ENCODE data around the gene FAAP20.

The FAAP20 gene

DNA sequence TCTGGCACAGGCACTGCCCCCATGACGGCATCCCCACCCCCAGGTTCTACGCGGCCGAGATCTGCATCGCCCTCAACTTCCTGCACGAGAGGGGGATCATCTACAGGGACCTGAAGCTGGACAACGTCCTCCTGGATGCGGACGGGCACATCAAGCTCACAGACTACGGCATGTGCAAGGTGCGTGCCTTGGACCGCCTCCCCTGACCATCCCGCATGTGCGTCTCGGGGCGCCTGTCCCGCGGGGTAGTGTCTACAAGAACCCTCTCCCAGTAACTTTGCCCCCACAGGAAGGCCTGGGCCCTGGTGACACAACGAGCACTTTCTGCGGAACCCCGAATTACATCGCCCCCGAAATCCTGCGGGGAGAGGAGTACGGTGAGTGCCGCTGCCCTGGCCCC is 22.6 kb downstream of the FAAP20 start:
- no peak for DNase-seq (ENCODE audit: low read depth)
- H3K4me3 ChIP-seq (ENCODE audit: control insufficient read depth, low read depth, low read length) = no peak overlapping the region
- TF ChIP-seq, protein P1, sequence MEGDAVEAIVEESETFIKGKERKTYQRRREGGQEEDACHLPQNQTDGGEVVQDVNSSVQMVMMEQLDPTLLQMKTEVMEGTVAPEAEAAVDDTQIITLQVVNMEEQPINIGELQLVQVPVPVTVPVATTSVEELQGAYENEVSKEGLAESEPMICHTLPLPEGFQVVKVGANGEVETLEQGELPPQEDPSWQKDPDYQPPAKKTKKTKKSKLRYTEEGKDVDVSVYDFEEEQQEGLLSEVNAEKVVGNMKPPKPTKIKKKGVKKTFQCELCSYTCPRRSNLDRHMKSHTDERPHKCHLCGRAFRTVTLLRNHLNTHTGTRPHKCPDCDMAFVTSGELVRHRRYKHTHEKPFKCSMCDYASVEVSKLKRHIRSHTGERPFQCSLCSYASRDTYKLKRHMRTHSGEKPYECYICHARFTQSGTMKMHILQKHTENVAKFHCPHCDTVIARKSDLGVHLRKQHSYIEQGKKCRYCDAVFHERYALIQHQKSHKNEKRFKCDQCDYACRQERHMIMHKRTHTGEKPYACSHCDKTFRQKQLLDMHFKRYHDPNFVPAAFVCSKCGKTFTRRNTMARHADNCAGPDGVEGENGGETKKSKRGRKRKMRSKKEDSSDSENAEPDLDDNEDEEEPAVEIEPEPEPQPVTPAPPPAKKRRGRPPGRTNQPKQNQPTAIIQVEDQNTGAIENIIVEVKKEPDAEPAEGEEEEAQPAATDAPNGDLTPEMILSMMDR (conservative IDR thresholded peaks at IDR 0.05; ENCODE audit: control insufficient read depth, insufficient read depth, low read depth, low read length) = no peak

DNA sequence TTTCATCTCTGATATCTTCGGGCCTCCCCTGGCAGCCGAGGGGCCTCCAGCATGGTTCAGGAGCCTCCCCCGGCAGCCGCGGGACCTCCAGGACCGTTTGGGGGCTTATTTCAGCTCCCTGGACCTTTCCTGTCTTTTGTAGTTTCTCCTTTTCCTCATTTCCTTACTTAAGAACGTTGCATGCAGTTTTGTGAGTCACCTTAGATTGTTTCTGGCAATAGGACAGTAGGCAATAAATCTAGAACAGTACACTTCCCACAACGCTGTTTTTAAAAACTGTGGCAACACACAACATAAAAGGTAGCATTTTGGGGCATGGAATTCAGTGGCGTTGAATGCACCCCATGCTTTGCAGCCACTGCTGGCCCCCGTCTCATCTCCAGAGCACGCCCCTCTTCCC is 24.4 kb downstream of the FAAP20 start:
- peak; percentile 71 for DNase-seq (ENCODE audit: low read depth)
- TF ChIP-seq, protein P1 (conservative IDR thresholded peaks at IDR 0.05; ENCODE audit: control insufficient read depth, insufficient read depth, low read depth, low read length) = no peak
- no peak overlapping the region for H3K4me3 ChIP-seq (ENCODE audit: control insufficient read depth, low read depth, low read length)

DNA sequence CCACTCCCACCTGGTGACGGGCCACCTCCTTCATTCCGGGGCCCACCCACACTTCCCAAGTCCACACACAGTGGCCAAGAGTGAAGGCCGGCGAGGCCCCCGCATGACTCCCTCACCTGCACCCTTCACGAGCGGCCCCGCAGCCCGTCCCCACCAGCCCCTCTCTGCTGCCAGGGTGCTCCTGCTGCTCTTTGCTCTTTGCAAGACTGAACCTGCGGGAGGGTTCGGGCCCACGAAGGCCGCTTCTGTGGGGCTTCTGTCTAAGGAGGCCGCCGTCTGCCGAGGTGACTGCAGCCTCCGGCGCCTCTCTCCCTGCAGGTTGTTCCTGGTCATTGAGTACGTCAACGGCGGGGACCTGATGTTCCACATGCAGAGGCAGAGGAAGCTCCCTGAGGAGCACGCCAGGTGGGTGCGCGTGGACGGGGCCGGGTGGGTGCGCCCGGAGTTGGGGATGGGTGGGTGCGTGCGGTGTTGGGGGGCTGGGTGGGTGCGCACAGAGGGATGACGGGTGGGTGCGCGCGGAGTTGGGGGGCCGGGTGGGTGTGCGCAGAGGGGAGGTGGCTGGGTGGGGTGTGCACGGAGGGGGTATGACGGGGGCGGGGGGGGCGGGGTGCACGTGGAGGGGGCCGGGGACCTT is 25.3 kb downstream of the FAAP20 start:
- H3K4me3 ChIP-seq (ENCODE audit: control insufficient read depth, low read depth, low read length) = no peak overlapping the region
- no peak for DNase-seq (ENCODE audit: low read depth)
- TF ChIP-seq, protein P1 (conservative IDR thresholded peaks at IDR 0.05; ENCODE audit: control insufficient read depth, insufficient read depth, low read depth, low read length) = no peak

DNA sequence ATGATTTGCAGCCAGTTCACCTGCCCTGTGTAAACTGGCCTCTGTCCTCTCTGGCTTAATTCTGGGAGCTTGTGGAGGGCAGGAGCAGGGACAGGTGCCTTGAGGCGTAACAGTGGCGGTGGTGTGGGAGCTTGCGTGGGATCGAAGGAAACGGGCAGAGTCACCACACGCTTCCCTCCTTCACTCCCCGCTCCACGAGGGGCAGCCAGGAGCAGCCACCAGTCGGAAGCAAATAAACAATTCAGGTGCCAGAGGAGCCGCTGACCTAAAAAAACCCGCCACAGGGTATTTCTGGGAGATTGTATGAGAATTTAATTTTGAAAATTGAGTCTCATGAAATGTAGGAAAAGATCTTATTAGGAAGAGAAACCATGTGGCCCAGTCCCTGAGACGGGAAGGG is 26.0 kb downstream of the FAAP20 start:
- no peak for DNase-seq (ENCODE audit: low read depth)
- TF ChIP-seq, protein P1 (conservative IDR thresholded peaks at IDR 0.05; ENCODE audit: control insufficient read depth, insufficient read depth, low read depth, low read length) = no peak
- no peak overlapping the region for H3K4me3 ChIP-seq (ENCODE audit: control insufficient read depth, low read depth, low read length)

DNA sequence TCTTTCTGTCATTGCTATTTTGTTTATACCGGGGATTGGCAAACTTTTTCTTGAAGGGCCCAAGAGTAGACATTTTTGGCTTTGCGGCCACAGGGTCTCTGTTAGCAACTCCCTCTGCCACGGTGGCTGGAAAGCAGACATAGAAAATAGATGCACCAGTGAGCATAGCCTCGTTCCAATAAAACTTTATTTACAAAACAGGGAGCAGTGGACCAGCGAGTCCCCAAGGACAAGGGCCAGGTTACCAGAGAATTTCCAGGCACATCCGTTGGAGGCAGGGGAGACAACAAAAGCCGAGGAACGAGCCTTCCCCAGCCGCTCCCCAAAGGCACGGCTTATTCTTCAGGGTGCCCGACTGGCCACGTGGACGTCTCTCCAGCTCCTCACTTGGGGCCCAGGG is 26.5 kb downstream of the FAAP20 start:
- H3K4me3 ChIP-seq (ENCODE audit: control insufficient read depth, low read depth, low read length) = no peak overlapping the region
- TF ChIP-seq, protein P1 (conservative IDR thresholded peaks at IDR 0.05; ENCODE audit: control insufficient read depth, insufficient read depth, low read depth, low read length) = no peak
- no peak for DNase-seq (ENCODE audit: low read depth)

DNA sequence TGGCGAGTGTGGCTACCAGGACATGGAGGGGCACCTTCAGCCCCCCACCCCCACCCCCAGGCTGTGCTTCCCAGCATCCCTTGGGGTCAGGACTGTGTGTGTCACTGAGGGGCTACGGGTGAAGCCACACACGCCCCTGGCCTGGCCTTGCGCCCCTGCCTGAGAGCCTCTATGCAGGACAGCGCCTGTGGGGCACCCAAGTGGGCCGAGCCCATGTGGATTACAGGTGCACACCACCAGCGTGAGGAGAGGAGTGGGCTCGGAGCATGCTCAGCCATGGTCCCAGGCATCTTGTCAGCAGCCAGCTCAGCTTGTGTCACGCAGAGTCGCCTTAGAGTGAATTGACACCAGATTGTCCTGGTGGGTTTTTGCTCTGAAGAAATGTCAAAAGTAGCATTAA is 27.9 kb downstream of the FAAP20 start:
- TF ChIP-seq, protein P1 (conservative IDR thresholded peaks at IDR 0.05; ENCODE audit: control insufficient read depth, insufficient read depth, low read depth, low read length) = no peak
- H3K4me3 ChIP-seq (ENCODE audit: control insufficient read depth, low read depth, low read length) = no peak overlapping the region
- no peak for DNase-seq (ENCODE audit: low read depth)

DNA sequence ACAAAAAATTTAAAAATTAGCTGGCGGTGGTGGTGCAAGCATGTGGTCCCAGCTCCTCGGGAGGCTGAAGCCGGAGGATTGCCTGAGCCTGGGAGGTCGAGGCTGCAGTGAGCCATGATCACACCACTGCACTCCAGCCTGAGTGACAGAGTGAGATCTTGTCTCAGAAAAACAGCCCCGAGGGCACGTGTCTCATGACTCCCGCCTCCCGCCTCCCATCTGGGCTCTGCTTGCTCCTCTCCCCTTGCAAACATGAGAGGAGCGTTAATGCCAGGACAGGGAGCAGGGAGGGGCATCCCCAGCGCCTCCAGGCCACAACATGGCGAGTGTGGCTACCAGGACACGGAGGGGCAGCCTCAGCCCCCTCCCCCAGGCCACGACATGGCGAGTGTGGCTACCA is 28.3 kb downstream of the FAAP20 start:
- TF ChIP-seq, protein P1 (conservative IDR thresholded peaks at IDR 0.05; ENCODE audit: control insufficient read depth, insufficient read depth, low read depth, low read length) = no peak
- H3K4me3 ChIP-seq (ENCODE audit: control insufficient read depth, low read depth, low read length) = no peak overlapping the region

More for the DNA sequence above, 28.3 kb downstream of the FAAP20 start:
- DNase-seq (ENCODE audit: low read depth) = no peak
